Keratinocyte (primary cell): Measurements from ENCODE around the gene SLC4A5. TPM values are rescaled to one million over a fixed set of nuclear protein-coding genes. Genes with fewer than 3 reads are reported as not detected.

Experiments
- DNase-seq: peaks from one replicate; pipeline ENCODE4 v3.0.0-alpha.2; 2011; ENCODE audit warnings: low read depth, missing footprints, low spot score
- FAIRE-seq: peaks from 2 replicates; lab custom pipeline; 2011; peaks lifted over from hg19 to GRCh38; lab: Jason Lieb, UNC
- H2AFZ ChIP-seq: 2 replicates; pipeline ENCODE4 v1.6.0; 2012; ENCODE audit warnings: low read length, control low read depth, inconsistent platforms; ENCODE audit not compliant: control insufficient read depth
- H3K27ac ChIP-seq: 2 replicates; pipeline ENCODE4 v1.5.1; 2011; ENCODE audit warnings: low read length; ENCODE audit not compliant: control insufficient read depth, insufficient read depth
- H3K27me3 ChIP-seq: 3 replicates; pipeline ENCODE4 v1.6.0; 2011; ENCODE audit warnings: low read length; ENCODE audit not compliant: control insufficient read depth, insufficient read depth; ENCODE audit errors: extremely low read depth
- H3K36me3 ChIP-seq, 2 experiments: 2 replicates in 1 of 2; 3 replicates in 1 of 2; pipeline ENCODE4 v1.5.1; 2011; ENCODE audit warnings: low read length in 2 of 2, mild to moderate bottlenecking in 1 of 2; ENCODE audit not compliant: control insufficient read depth in 2 of 2, insufficient read depth in 2 of 2; ENCODE audit errors: extremely low read depth in 1 of 2
- H3K4me1 ChIP-seq: 3 replicates; pipeline ENCODE4 v1.5.1; 2011; ENCODE audit warnings: low read length; ENCODE audit not compliant: control insufficient read depth, insufficient read depth; ENCODE audit errors: extremely low read depth
- H3K4me2 ChIP-seq: 3 replicates; pipeline ENCODE4 v1.6.0; 2011; ENCODE audit warnings: low read depth, low read length; ENCODE audit not compliant: control insufficient read depth, insufficient read depth; ENCODE audit errors: extremely low read depth
- H3K4me3 ChIP-seq, 3 experiments: fragments of 200-600 bp in 1 of 3; sonication (generic) in 1 of 3; 2 replicates in 2 of 3; 3 replicates in 1 of 3; pipeline ENCODE4 v1.5.1; 2011 to 2016; ENCODE audit warnings: low read length in 3 of 3, mild to moderate bottlenecking in 3 of 3, control low read depth in 2 of 3, inconsistent platforms in 1 of 3, low read depth in 1 of 3, mixed read lengths in 1 of 3, mixed run types in 1 of 3, moderate library complexity in 1 of 3; ENCODE audit not compliant: control insufficient read depth in 2 of 3, insufficient read depth in 2 of 3; ENCODE audit errors: extremely low read depth in 1 of 3
- H3K79me2 ChIP-seq: 2 replicates; pipeline ENCODE4 v1.6.0; 2012; ENCODE audit warnings: low read length; ENCODE audit not compliant: control insufficient read depth, insufficient read depth
- H3K9ac ChIP-seq: 3 replicates; pipeline ENCODE4 v1.6.0; 2011; ENCODE audit warnings: low read length; ENCODE audit not compliant: control insufficient read depth, insufficient read depth; ENCODE audit errors: extremely low read depth
- H3K9me1 ChIP-seq: 3 replicates; pipeline ENCODE4 v1.6.0; 2011; ENCODE audit warnings: low read length; ENCODE audit not compliant: control insufficient read depth, insufficient read depth; ENCODE audit errors: extremely low read depth
- H3K9me3 ChIP-seq: 2 replicates; pipeline ENCODE4 v1.5.1; 2012; ENCODE audit warnings: low read depth, low read length; ENCODE audit not compliant: control insufficient read depth
- H4K20me1 ChIP-seq: 3 replicates; pipeline ENCODE4 v1.6.0; 2011; ENCODE audit warnings: low read length; ENCODE audit not compliant: control insufficient read depth, insufficient read depth; ENCODE audit errors: extremely low read depth
- CTCF ChIP-seq, 3 experiments: IDR thresholded peaks in 1 of 3; conservative IDR thresholded peaks in 1 of 3; optimal IDR thresholded peaks in 1 of 3; 2 replicates in 2 of 3; 3 replicates in 1 of 3; pipeline versions ENCODE3 to v1.5.1; 2011; ENCODE audit warnings: low read length in 3 of 3, mild to moderate bottlenecking in 3 of 3, moderate library complexity in 2 of 3, control low read depth in 1 of 3, inconsistent platforms in 1 of 3; ENCODE audit not compliant: insufficient read depth in 2 of 3; ENCODE audit errors: extremely low read depth in 1 of 3
- EZH2 ChIP-seq: IDR thresholded peaks from one replicate; pipeline ENCODE4 v1.6.1; 2012; ENCODE audit warnings: inconsistent platforms, mild to moderate bottlenecking, low read length, moderate library complexity
- dilution Hi-C: fragments of 300-500 bp; cut with MboI; formaldehyde crosslinking; loops from one replicate; pipeline ENCODE4 v1.7.0; 2020; ENCODE audit warnings: low sequenced_read_pairs; ENCODE audit not compliant: extremely low pct_ligation_motif_present
- polyA plus RNA-seq, 5 experiments: library from polyadenylated mRNA; depleted of rRNA in 3 of 5; stranded (reverse) in 3 of 5; stranded (forward) in 1 of 5; unstranded in 1 of 5; fragments of >200 nt; gene quantifications; 1 replicate in 1 of 5; 2 replicates in 3 of 5; 3 replicates in 1 of 5; pipeline versions ENCODE4 v1.2.1 to v1.2.3, GENCODE V29; 2011 to 2012; ENCODE audit warnings: missing spikeins in 2 of 5, low read depth in 1 of 5, low replicate concordance in 1 of 5

The SLC4A5 gene
- polyA plus RNA-seq, 1 donor (not counting 4 experiments of a cell fraction or from before 2014, with no cell fraction given): 0.22 TPM

DNA sequence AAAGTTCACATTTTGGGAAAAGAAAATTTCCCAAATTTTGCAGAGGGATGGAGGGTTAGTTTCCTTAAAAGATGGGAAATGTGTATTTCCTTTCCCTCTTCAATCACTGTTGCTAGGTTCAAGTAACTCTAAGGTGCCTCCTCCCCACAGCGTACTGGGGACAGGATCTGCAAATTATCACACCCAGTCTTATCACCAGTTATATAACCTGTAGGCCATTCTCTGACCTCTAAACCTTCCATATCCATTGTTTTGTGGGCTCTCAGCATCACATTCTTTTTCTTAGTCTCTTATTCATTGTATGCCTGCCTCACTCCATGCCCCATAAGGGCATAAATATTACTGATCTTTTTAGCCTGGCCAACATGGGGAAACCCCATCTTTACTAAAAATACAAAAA, 148.4 kb downstream of the SLC4A5 start:
- dilution Hi-C loops: no loop called here
- H2AFZ ChIP-seq: no peak overlapping the region
- H3K27me3 ChIP-seq: no peaks in the 10 kb centered on the region
- TF ChIP-seq EZH2 (no peak), CTCF (optimal IDR thresholded peaks at IDR 0.05 in 1 of 3, IDR thresholded peaks at IDR 0.05 in 1 of 3, conservative IDR thresholded peaks at IDR 0.05 in 1 of 3; ENCODE audit: extremely low read depth in 1 of 3, insufficient read depth in 2 of 3, low read length in 3 of 3) (no peak)
- no peak overlapping the region for H3K9ac ChIP-seq
- H3K9me1 ChIP-seq: no peaks in the 10 kb centered on the region
- FAIRE-seq: no peak
- H3K36me3 ChIP-seq: no peaks in the 10 kb centered on the region
- no peak overlapping the region for H3K4me3 ChIP-seq
- H3K79me2 ChIP-seq: peaks cover 13% of the 10 kb centered on the region
- H3K4me2 ChIP-seq: no peak overlapping the region
- no peak overlapping the region for H3K27ac ChIP-seq
- peaks cover 7% of the 10 kb centered on the region for H3K4me1 ChIP-seq
- H4K20me1 ChIP-seq: no peaks in the 10 kb centered on the region
- no peaks in the 10 kb centered on the region for H3K9me3 ChIP-seq
- no peak for DNase-seq

DNA sequence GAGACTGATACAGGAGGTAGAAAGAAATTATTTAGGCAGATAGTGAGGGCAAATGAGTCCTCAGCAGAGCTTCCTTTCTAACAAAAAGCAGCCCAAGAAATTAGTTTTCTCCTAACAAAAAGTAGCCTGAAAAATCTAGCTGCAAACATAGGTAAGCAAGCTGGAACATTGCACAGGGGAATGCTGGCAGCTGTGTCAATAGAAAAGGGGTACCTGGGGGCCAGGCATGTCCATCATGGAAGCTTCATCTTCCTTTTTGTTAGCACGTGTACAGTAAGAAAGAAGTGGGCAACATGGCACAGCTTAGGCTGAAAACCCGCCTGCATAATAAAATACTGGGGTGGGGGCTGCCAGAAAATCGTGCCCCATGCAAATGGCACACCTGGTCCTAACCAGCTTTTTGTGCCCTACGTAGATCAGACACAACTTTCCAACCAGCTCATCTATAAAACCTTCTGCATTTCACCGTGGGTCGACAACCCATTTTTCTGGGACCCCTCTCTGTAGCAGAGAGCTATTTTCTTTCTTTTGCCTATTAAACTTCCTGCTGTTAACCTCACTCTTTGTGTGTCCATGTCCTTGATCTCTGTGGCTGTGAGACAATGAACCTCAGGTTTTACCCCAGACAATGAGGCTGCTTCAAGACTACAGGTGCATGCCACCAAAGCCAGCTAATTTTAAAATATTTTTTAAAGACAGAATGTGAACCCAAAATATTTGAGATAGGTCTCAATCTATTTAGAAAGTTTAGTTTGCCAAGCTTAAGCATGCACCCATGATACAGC, 151.4 kb downstream of the SLC4A5 start:
- no peak overlapping the region for H3K27ac ChIP-seq
- no peak overlapping the region for H3K4me2 ChIP-seq
- no peak overlapping the region for H2AFZ ChIP-seq
- no peaks in the 10 kb centered on the region for H3K79me2 ChIP-seq
- H3K4me3 ChIP-seq: no peak overlapping the region
- H3K27me3 ChIP-seq: no peaks in the 10 kb centered on the region
- no peaks in the 10 kb centered on the region for H3K9me3 ChIP-seq
- dilution Hi-C loops: no loop called here
- no peaks in the 10 kb centered on the region for H4K20me1 ChIP-seq
- no peak overlapping the region for H3K9ac ChIP-seq
- no peaks in the 10 kb centered on the region for H3K36me3 ChIP-seq
- FAIRE-seq (no peak), DNase-seq (no peak)
- peaks cover 15% of the 10 kb centered on the region for H3K4me1 ChIP-seq
- TF ChIP-seq EZH2 (no peak), CTCF (optimal IDR thresholded peaks at IDR 0.05 in 1 of 3, IDR thresholded peaks at IDR 0.05 in 1 of 3, conservative IDR thresholded peaks at IDR 0.05 in 1 of 3; ENCODE audit: extremely low read depth in 1 of 3, insufficient read depth in 2 of 3, low read length in 3 of 3) (no peak)
- no peaks in the 10 kb centered on the region for H3K9me1 ChIP-seq
